ENCODE results near the gene TH.
A peak's percentile ranks its signal among the peaks of the same experiment; 100 is the strongest.

The TH gene

DNA sequence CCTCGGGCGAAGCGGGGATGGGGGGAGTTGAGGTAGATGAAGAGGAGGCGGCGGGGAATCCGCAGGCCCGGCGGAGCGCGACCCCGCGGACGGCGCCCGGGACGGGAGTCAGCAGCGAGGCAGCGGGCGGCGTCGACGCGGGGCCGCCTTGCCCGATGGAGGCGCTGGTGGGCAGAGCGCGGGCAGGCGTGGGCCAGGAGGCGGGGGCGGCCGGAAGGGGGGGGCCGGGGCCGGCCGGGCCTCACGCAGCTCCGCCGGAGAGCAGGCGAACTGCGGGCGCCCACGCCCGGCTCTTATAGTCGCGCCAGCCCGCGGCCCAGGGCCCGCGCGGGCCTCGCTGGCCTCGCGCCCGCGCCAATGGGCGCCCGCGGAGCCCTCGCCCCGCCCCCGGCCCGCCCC lies 32.5 kb downstream of the TH start, which contains the start of gene IGF2:
Gene IGF2 (minus strand): TSS at position 267 of the 399 bp plus-strand sequence. CDS start 3,866 bp downstream, outside the sequence.
- DNase-seq = no peak

DNA sequence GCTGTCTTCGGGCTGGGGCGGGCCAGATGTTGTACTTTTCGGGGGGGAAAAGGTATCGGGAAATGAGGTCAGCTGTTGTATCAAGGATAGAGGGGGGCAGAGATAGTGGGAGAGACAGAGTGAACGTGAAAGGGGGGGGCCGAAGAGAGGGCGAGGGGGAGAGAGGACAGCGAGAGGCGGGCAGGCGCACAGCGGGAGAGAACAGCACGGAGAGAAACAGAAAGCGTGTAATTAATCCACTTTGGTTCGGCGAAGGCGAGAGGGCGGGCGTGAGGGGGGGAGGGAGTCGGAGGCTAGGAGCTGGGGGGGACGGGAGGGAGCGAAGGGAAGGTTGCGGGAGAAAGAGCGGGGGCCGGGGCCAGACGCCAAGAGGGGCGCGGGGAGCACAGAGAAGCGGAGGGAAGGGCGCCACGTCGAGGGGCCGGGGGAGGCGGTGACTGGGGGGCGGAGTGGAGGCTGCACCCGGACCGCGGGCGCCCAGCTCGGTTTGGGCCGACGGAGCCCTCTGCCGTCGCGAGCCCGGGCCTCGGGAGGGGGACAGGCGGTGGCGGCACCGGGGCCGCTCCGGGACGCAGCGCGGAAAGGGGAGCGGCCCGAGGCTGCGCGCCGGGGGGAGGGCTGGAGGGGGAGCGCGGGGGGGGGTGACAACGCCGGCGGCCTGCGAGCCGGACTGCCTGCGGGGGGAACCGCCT lies 33.0 kb downstream of the TH start:
- no peak for DNase-seq

DNA sequence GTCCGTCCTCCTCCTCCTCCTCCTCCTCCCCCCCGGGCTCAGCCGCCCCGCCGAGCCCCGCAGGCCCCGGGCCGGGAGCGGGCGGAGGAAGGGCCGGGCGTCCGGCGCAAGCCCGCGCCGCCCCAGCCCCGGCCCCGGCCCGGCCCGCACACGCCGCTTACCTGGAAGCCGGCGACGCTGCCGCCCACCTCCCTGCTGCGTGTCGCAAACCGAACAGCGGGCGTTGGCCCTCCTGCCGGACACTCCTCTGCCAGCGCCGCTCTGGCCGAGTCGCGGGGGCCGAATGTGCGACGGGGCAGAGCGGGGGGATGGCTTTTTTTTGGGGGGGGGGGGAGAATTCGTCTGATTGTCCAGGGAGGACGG lies 33.6 kb downstream of the TH start:
- no peak for DNase-seq

DNA sequence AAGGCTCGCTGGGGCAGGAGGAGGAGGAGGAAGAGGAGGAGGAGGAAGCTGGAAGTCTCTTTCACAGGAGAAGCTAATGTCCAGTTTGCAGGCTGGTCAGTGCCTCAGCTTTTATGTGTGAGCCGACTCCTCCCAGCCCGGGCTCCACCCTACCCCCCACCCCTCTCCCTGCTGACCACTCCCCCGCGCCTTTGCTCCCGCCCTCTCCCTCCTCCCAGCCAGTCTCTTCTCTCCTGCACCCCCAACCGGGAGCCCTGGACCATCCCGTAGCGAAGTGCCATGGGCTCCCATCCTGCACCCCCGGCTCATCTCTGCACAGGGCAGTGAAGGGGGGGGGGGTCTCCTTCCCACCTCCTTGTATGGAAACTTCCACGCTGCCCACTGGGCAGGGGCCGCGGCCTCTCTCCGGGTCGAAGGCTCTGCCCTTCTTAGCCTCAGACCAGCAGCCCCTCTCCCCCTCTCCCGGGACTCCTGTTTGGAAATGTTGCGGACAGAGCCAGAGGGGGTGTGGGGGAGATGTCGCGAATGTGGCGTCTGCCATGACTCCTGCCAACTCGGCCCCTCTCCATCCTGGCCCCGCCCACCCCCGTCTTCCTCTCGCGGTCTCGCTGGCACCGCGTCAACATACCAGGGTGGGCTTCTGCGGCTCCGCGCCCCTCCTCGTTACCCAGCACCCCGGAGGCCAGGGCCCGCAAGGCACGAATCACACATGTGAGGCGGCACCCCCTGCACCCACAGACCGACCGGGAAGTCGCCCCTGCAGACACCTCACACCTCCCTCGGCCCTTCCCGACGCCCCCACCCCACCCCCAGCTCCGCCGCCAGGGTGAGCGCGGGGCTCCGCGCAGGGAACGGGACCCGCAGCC lies 34.2 kb downstream of the TH start:
- DNase-seq = peak; percentile 89

DNA sequence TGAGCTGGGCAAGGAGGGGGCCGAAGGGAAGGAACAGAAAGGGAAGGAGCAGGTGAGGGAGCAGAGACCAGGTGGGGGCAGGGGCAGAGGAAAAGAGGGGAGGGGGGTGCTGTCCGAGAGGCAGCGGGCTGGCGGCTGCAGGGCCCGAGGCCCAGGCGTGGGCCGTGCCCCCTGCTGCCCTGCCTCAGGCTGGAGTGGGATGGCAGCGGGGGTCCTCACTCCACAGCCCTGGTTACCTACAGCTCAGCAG lies 34.7 kb downstream of the TH start:
- DNase-seq = no peak

DNA sequence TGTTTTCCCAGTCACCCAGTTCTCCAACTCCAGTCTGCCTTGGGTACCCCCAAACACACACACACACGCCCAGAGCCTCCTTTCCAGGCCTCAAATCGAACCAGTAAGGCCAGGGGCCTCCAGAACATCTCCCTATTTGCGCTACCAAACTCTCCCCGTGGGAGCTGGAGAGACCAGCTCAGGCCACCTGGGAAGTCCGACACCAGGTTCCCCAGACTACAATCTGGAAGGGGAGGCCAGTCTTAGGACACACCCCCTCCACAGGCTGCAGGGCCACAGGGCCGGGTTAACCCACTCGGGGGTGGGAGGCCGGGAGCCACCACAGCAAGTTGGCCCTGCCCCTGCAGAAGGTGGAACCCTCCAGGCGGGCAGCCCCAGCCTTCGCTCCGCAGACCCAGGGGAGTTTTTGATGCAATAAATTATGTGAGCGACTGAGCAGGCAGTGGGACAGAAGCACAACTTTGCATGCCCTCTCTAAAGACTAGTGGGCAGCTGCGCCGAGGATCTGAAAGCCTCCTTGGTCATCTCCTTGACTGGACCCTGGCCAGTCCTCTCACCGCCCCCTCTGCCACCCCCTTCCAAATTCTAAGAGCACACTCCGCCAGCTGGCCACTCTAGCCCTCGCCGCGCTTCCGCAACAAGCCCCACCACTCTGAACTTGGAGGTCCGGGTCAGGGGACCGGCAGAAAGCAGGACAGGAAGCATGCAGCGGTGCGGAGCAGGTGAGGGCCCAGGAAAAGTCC lies 35.2 kb downstream of the TH start:
- DNase-seq = no peak

DNA sequence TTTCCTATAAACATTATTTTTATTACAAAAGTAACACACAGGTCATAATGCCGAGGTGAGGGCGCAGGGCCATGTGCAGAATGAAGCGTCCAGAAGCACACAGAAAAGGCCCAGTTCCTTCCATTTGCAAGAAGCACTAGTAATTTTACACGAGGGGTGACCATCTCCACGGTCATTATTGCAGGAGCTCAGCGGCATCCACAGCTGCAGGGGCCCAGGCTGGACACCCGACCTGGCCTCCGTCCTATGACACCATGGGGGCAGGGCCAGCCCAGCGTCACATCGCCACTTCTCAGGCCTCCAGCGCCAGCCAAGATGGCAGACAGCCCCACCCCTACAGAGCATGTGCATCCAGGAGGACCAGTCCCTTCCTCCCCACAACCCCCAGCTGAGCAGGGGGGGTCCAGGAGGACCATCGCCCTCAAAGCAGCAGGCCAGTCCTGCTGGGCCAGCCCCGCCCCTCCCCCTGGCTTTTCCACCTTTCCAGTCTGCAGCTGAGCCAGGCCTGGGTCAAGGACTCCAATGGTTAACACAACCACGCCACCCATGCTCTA lies 35.9 kb downstream of the TH start:
- DNase-seq = no peak

DNA sequence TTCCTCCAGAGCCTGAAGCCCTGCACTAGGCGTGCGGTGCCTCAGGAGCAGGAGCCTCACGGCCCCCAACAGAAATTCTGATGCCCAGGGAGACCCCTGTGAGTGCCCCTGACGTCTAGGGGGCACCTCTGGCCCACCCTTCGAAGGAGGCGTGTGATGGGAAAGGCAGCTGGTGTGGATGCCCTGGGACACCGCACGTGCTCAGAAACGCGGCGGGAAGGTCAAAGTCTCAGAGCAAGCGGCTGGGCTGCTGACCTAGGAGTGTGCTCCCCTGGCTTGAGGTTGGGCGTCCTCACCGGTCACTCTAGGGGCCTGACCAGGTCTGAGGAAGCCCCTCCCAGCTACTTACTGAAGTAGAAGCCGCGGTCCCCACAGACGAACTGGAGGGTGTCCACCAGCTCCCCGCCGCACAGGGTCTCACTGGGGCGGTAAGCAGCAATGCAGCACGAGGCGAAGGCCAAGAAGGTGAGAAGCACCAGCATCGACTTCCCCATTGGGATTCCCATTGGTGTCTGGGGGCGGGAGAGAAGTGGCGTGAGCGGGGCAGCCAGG lies 36.5 kb downstream of the TH start:
- DNase-seq = no peak

DNA sequence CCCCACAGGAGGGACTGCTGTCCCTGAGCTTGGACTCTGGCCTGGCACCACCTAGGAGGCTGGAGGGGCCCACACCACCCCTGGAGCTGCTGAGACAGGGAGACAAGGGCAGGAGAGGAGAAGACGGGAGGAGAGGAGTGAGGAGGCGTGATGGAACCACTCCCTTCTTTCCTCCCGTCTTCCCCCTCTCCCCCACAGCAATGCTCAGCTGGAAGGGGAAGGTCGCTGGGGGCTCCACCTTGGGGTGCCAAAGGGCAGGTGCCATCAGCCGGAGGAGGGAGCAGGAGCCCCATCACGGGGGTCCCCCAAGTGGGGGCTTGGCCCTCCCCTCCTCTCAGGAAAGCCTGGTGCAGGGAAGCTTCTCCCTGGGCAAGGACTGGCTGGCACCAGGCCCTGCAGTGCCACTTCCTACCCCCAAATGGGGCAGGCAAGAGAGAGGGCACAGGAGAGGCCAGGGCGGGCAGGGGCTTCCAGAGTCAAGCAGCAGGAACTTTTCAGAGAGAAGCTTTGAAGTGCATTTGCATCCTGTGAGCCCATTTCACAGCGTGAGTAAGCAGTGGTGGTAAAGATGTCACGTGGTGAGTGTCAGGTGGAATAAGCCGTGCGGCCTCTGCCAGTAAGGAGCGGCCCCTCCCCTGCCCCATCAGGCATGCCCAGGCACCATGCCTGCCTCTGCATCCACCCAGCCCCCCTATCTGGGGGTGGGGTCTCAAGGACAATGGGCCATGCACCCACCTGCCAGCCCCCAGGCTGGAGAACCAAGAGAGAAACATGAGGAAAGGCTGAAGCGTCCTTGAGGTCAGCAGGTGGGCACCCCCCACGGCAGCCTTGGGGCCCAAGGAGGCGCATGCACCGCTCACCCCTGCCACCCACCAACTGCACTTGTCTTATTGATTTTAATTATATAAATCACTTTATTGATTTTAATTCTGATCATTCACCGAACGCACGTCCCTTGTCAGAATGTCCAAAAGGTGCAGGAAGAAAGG lies 37.3 kb downstream of the TH start:
- DNase-seq = no peak

DNA sequence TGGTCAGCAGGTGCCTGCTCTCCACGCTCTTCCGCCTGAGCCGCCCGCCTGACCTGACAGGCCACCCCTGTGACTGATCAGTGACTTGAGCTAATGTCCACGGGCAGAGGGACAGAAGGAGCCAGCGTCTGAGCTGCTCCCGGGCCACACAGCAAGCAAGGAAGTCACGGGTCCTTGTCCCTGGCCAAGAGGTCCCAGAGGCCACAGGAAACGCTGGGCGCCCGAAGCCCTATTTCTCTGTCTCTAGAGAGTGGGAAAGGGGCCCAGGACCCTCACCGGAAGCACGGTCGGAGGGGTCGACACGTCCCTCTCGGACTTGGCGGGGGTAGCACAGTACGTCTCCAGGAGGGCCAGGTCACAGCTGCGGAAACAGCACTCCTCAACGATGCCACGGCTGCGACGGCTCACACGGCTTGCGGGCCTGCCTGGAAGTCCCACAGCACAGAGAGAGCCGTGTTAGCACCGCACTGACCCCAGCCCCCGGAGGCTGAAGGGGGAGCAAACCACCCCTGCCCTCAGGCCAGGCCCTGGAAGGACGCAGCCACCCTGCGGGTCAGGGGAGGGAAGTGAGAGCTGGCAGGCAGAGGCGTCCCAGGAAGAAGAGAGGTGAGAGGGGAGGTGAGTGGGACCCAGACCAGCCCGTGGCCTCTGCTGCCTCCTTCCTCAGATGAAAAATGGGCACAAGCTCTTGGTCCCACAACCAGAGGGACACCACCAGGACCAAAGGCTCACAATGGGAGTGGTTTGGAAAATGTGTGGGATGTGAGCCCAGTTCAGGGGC lies 38.2 kb downstream of the TH start:
- no peak for DNase-seq

DNA sequence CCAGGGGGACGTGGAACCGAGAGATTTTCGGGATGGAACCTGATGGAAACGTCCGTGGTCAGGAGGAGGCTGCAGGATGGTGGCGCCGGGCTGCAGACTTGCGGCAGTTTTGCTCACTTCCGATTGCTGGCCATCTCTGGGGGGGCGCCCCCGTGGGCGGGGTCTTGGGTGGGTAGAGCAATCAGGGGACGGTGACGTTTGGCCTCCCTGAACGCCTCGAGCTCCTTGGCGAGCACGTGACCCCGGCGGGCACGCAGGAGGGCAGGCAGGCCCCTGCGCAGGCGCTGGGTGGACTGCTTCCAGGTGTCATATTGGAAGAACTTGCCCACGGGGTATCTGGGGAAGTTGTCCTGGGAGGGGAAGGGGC lies 38.8 kb downstream of the TH start:
- no peak for DNase-seq

DNA sequence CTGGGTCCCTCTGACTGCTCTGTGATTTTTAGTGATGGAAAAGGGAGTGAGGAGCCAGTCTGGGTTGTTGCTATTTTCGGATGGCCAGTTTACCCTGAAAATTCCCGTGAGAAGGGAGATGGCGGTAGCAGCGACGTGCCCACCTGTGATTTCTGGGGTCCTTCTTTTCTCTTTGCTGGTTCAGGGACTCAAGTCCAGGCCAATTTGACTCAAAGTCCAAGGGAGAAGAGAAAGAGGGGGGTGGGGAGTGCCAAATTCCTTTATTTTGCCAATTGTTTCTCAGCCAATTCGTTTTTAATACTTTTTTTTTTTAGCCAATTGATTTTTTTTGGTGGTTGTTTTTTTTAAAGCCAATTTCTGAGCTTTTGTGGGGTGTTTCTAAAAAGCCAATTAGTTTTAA lies 39.4 kb downstream of the TH start:
- no peak for DNase-seq

DNA sequence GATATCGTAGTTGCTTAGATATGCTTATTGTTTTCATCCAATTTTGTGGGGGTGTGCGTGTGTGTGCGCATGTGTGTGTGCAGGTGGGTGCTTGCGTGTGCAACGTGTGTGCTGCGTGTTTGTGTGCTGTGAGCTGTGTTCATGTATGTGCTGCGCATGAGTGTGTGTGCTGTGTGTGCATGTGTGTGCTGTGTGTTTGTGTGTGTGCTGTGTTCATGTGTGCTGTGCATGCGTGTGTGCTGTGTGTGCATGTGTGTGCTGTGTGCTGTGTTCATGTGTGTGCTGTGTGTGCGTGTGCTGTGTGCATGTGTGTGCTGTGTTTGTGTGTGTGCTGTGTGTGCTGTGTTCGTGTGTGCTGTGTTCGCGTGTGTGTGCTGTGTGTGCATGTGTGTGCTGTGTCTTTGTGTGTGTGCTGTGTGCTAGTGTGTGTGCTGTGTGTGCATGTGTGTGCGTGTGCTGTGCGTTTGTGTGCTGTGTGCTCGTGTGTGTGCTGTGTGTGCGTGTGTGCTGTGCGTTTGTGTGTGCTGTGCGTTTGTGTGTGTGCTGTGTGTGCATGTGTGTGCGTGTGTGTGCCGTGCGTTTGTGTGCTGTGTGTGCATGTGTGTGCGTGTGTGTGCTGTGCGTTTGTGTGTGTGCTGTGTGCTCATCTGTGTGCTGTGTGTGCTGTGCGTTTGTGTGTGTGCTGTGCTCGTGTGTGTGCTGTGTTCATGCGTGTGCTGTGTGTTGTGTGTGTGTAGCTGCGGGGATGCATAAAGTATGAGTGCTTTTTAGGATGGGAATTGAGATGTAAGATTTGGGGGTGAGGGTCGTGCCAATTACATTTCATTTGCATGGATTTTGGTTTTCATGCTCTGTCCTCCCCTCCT lies 40.0 kb downstream of the TH start:
- DNase-seq = no peak

DNA sequence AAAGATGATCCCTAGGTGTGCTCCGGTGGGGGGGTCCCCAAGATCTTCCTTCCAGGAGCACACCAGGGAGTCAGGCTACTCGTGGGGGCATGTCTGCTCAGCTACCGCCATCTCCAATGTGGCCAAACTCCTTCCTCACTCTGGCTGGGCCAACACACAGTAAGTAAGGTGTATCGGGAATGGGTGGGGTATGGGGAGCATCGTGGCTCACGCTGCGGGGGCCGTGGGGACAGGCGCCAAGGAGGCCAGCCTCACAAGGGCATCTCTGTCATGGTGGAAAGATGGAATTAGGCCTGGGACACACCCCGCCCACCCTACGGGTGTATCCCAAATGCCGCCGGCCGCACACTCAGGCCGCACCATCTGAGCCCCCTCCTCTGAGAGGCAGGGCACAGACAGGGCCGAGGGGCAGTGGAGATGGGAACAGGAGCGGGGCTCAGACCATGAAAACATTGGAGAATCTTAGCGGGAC lies 40.7 kb downstream of the TH start:
- no peak for DNase-seq

DNA sequence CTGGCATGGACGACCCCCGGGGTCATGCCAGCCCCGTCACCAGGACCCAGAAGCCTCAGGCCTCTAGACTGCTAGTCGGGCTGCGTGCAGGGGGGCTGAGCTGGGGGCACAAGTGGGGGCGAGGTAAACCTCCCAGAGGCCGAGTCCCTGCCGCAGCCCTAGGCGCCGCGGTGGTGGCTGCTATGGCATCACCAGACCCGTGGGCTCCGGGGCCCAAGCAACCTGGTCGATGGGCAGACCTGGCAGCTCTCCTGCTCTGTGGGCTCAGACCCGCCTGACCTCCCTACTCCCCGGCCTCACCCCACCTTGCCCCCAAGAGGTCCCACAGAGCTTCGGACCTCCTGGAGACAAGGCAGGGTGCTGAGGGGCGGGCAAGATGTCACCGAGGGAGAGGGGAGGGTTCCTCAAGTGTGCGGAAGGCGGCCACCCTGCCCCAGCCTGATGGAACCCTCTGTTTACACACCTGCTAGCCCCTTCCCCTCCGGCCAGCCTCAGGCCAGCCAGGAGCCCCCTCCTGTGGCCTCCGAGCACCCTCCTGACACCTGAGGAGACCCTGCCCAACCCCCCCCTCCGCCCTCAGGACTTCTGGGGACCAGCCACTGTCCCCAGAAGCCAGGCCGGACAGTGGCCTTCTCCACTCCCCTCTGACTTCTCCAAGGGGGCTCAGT lies 41.8 kb downstream of the TH start:
- no peak for DNase-seq

DNA sequence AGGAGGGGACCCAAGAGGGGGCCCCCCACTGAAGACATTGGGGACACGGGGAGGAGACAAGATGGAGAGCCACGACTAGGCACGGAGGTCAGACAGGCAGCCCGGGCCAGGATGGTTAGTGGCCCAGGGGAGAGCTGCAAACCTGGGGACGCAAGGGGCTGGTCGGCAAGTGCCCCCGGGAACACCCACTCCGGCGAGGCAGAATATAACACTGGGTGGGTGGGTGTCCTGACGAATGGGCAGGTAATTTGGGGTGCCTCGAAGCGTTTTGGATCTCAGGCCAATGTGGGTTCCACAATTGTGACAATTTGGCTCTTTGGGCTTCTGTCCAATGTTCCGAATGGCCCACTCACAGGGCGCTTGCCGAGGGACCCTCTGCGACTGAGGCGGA lies 42.3 kb downstream of the TH start:
- DNase-seq = no peak

DNA sequence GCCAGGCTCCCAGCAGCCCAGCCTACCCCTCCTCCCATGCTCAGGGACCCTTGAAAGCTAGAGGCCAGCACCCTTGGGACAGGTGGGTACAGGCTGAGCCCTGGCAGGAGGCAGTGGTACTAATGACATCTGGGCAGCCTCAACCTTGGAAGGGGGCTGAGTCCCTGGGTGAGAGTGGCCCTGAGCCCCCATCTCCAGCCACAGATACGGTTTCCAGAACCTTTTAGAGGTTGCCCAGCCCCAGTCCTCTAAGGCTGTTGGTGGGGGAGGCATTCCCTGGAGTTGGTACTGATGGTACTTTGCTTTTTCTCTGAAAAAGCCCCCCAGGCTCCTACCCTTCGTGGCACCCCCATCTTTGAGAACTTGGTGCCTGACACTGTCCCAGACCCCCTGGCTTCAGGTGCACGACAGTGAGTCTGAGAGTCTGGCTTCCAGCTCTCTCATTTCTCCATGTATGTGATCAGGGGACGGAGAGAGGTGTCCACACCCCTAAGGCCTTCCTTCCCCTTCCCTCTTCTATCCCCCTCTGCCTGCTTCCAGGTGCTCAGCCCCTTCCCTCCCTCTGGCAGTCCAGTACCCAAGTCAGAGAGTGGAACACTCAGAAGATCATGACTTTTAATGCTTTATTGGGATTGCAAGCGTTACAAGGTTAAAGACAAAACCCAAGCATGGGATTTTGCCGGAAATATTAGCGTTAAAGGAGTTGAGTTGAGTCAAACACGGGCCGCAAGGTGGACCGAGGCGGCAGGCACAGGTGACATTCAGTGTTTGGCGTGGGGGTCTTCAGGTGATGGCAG lies 42.9 kb downstream of the TH start:
- DNase-seq = no peak

DNA sequence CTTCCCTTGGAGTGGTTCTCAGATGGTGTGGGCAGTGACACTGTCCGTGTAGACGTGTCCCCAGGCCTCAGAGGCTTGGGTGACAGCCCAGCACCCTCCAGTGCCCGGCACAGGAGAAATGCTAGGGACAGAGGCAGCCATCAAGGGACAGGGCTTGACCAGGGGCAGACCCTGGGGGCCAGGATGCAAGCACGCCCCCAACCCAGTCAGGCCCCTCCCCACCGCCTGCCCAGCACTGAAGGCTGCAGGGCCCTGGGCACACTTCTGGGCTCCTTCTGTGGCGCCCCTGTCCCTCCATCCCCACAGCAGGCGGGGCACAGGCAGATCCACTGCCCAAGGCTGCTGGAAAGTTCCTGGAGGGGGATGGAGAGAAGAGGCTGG lies 43.5 kb downstream of the TH start:
- no peak for DNase-seq
